Esophagus muscularis mucosa (tissue), 3 donors: ENCODE results near the gene DNAH17.

Source experiments
- EP300 ChIP-seq: sonication (generic); formaldehyde crosslinking; IDR thresholded peaks from one replicate; pipeline ENCODE4 v1.6.1; 2017; ENCODE audit warnings: antibody characterized with exemption
- POLR2AphosphoS5 ChIP-seq, 2 donors: sonication (generic); formaldehyde crosslinking; IDR thresholded peaks; one replicate each; pipeline ENCODE4 v1.6.1; 2017; ENCODE audit warnings: antibody characterized with exemption in 2 of 2

GRCh38 chr17:78529871-78530670 is 47.1 kb downstream of the DNAH17 start:
- TF ChIP-seq POLR2AphosphoS5 (IDR thresholded peaks at IDR 0.05) (no peak), EP300 (no peak)
